Measurements from ENCODE around the gene COCH.
"Not testable (repeated sequence)": the region's sequence is repeated elsewhere in the genome, so short reads cannot be mapped to it uniquely, and the experiment has no call there.

COCH gene

GRCh38 chr14:30928462-30928861 is 54.1 kb downstream of the COCH start:
- DNase-seq (ENCODE audit: low spot score) = no peak

- DNase-seq (ENCODE audit: low spot score) = not testable (repeated sequence)
Observed at GRCh38 chr14:30933937-30934336, 59.6 kb downstream of the COCH start.

GRCh38 chr14:30935445-30935844 is 61.1 kb downstream of the COCH start:
- no peak for DNase-seq (ENCODE audit: low spot score)

GRCh38 chr14:30938617-30939016 is 64.3 kb downstream of the COCH start:
- no peak for DNase-seq (ENCODE audit: low spot score)

Data from ecto neural progenitor cell (in vitro differentiated cells).